ENCODE measurements around the gene CBX1.
"Not testable (repeated sequence)": the region's sequence is repeated elsewhere in the genome, so short reads cannot be mapped to it uniquely, and the experiment has no call there.

Gene CBX1

GRCh38 chr17:48123111-48123510 is 21.8 kb upstream of the CBX1 start:
- DNase-seq: peak in 10 of 14 donors; percentile 10 to 71 (median 44)

- DNase-seq: no peak
These were observed 21.4 kb upstream of the CBX1 start for GRCh38 chr17:48122665-48123045.

GRCh38 chr17:48121923-48122664 is 20.8 kb upstream of the CBX1 start:
- DNase-seq: peak in 9 of 14 donors; percentile 17 to 64 (median 39)

- DNase-seq: peak in 4 of 14 donors; percentile 5 to 23 (median 17)
These were observed 12.0 kb upstream of the CBX1 start for GRCh38 chr17:48113201-48113676.

- DNase-seq: no peak
These were observed 10.6 kb upstream of the CBX1 start for GRCh38 chr17:48111937-48112241.

- no peak for DNase-seq
These were observed 9.5 kb upstream of the CBX1 start for GRCh38 chr17:48110761-48111160.

- peak; percentile 90 to 99 (median 96) for DNase-seq
These were observed 6.1 kb upstream of the CBX1 start, which contains the start of gene SNX11 for GRCh38 chr17:48107137-48108055. TSS of gene SNX11 (plus strand) at chr17:48107766. CDS start at chr17:48112044, 4,278 bp downstream.

GRCh38 chr17:48106802-48107136 is 5.5 kb upstream of the CBX1 start:
- DNase-seq: no peak

GRCh38 chr17:48104440-48104839 is 3.2 kb upstream of the CBX1 start:
- DNase-seq: no peak

GRCh38 chr17:48102798-48103715 is 1.8 kb upstream of the CBX1 start:
- DNase-seq: no peak

- DNase-seq: no peak
These were observed 919 bp upstream of the CBX1 start for GRCh38 chr17:48102043-48102750.

GRCh38 chr17:48100591-48101011 is 677 bp downstream of the CBX1 start:
- peak in 6 of 14 donors; percentile 55 to 71 (median 58) for DNase-seq

- DNase-seq: no peak
These were observed 1.1 kb downstream of the CBX1 start for GRCh38 chr17:48100160-48100559.

- no peak for DNase-seq
These were observed 5.7 kb downstream of the CBX1 start for GRCh38 chr17:48095611-48096010.

- DNase-seq: no peak
These were observed 7.8 kb downstream of the CBX1 start for GRCh38 chr17:48093341-48094045.

- DNase-seq: no peak
These were observed 16.3 kb downstream of the CBX1 start for GRCh38 chr17:48084932-48085331.

GRCh38 chr17:48081858-48082257 is 19.4 kb downstream of the CBX1 start:
- DNase-seq: no peak

GRCh38 chr17:48077152-48077551 is 24.1 kb downstream of the CBX1 start:
- not testable (repeated sequence) for DNase-seq

GRCh38 chr17:48074322-48075081 is 26.8 kb downstream of the CBX1 start:
- peak in 9 of 14 donors; percentile 1 to 58 (median 33) for DNase-seq

- not testable (repeated sequence) for DNase-seq
These were observed 27.6 kb downstream of the CBX1 start for GRCh38 chr17:48073566-48074094.

Measured in C1 segment of cervical spinal cord (tissue), 14 donors.